Dermis microvascular lymphatic vessel endothelial cell (primary cell): Measurements from ENCODE around the gene RFX2. TPM values are rescaled to one million over a fixed set of nuclear protein-coding genes. Genes with fewer than 3 reads are reported as not detected.

Experiments used
- DNase-seq, 2 donors: peaks; one replicate each; pipeline versions ENCODE4 v3.0.0 to v3.0.0-alpha.2; 2010; ENCODE audit warnings: low read depth in 2 of 2
- total RNA-seq: library from RNA; depleted of rRNA; stranded (reverse); fragments of >200 nt; gene quantifications from 2 replicates; pipeline ENCODE4 v1.2.1, GENCODE V29; 2014

The RFX2 gene
- total RNA-seq, 1 donor from 2014 or later, result 1.3 TPM

DNA sequence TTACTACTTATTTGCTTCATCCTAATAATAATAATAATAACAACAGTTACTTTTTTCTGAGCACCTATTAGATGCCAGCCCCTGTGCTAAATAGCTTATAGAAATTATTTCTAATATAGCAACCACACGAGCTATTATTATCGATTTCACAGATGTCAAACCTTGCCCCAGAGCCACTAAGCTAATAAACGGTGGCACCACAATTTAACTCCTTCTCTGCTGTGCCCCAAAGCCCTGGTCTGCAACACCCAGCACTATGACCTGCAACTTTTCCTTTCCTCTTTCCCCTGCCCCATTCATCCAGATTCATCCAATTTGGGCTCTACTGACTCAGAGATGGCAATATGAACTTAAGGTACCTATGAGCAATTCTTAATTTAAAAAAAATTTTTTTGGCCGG, 6.4 kb downstream of the RFX2 start:
- no peak for DNase-seq

DNA sequence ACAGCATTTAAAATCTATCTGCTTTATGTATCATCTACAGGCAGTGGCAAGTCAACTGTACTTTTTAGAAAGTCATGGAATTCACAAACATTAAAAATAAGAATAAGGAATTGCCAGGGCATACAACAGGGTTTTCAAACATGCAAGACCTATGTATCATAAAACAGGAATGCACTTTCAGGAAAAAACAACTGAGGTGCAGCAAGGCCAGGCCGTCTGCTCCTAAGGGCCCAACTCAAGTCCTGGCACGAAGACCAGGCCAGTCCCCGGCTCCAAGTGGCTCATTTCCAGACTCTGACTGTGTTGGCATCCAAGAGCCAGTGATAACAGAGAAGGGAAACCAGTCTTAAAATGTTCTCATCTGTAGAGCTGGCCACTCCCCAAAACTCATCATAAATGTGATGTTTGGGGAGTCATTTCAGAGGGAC, 7.1 kb downstream of the RFX2 start:
- peak in 1 of 2 donors; percentile 95 for DNase-seq

DNA sequence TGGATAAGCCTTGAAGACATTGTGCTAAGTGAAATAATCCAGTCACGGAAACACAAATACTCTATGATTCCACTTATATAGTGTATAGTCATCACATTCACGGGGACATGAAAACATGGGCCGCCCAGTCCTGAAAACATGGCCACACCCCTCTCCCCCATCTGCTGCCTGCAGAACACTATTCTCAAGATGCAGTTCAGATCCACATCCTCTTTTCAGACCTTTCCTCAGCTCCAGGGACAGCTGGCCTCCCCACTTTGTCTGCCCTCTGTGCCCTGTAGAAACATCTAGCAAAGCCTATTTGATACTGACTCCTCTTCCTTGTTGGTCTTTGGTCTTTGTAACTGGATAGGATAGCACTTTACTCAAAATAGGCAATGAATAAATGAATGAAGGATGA, 8.3 kb downstream of the RFX2 start:
- DNase-seq, result no peak

DNA sequence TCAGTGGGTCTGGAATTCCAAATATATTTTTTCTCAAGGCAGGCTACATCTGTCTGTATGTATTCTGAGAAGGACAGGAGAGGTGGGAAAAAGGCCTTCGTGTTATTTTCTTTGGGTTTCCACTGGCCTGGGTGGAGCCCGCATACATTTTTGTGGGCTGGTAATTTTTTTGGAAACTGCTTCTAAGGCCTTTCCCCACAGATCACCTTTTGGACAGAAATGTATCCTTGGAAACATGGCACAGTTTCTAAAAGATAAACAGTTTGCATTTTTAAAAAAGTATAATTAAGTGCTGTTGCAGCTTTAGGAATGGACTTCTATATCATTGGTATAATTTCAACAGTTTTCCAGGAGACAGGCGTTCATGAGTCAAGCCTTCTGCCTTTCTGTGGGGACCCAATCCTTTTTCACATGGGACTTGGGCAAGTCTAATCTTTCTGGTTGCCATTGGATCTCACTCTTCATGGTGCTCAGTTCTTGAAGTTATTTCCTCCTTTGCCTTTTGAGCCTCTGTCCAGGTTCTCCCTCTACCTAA, 8.9 kb downstream of the RFX2 start:
- no peak for DNase-seq

DNA sequence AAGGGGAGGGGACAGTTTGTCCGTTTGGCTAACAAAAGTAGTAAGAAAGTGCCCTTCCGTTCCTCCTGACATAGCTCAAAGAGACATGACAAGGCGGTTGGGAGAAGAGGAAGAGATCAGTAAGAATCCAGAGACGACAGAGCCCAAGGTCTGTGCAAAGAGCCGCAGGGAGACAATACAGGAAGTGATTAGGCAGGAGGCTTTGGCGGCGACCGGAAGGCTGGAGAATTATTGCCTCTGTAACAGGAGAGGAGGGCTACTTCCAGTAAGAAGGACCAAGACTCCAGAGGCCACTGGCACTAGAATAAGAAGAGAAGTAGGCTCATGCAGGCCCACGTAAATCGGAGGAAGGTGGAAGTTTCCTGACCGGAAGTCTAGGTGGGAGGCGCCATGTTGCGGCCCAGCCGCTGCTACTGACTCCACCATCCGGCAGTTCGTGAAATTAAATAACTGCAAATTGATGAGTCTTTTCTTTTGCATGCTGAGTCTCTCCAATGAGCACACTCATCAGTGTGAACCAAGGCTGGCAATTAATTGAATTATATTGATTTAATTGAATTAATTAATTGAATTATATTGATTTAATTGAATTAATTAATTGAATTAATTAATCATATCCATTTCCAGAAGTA, 9.9 kb downstream of the RFX2 start:
- DNase-seq, result peak in 1 of 2 donors; percentile 73

DNA sequence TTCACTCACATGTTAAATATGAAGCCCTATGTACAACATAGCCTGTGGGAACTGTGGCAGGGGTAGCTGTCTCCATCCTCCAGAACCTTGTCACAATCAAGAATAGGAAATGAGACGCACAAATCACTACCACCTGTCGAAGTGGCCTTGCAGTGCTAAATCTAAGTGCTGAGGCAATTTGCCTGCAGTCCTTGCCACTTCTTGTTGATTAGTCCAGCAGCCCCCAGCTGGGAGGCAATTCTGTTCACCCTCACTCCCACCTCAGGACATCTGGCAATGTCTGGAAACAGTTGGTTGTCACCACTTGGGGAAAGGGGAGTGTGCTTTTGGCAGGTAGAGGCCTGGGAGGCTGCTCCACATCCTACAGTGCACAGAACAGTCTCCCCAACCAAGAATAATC, 10.7 kb downstream of the RFX2 start:
- DNase-seq, result no peak

DNA sequence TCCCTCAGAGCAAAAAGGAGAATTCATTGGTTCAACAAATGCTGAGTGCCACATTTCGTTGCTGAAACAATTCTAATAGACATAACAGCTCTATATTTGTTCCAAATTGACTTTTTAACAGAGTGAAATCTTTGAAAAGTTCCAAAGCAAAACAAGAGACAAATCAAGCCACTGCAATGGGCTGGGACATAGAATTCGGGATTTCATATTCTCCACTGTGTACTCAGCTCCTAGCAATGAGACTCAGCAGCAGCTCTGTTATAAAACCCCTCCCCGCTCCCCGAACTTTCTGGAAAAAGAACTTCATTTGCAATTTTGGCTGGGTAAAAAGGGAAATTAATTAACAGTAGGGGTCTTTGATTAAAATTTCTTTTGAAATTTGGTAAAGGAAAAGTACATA, 11.3 kb downstream of the RFX2 start:
- DNase-seq, result no peak

DNA sequence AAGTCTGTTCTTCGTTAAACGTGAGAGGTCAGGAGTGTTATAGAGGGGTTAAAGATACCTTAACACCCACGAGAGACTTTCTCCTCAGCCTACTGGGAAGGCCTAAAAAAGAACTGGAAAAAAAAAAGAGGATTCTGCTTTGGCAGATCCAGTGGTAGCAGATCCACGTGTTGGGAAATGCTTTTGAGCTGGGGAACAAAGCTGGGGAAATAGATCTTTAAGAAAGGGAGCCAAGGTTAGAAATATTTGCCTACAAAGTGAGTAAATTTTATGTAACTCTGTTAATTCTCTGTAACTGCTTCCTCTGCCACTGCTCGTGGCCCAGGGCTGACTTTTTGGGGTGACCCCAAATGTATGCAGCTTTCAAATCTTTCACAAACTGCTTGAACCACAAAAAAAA, 11.7 kb downstream of the RFX2 start:
- DNase-seq, result no peak

DNA sequence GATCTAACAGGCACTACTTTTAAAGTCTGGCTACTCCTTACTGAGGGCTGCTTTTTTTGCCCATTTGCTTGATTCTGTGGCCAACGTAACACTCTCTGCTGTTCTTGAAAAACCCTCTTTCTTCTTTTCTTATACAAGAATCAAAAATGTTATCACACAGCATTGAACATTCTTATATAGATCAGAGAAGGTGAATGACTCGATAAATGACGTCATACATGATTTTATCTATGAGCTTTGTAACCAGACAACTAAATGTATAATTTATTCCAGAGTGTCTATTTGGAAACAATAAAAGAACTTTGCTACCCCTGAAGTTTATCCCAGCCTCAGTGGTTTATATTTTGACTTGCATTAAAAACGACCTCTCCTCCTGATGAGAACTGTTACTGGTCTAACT, 12.4 kb downstream of the RFX2 start:
- DNase-seq, result no peak

DNA sequence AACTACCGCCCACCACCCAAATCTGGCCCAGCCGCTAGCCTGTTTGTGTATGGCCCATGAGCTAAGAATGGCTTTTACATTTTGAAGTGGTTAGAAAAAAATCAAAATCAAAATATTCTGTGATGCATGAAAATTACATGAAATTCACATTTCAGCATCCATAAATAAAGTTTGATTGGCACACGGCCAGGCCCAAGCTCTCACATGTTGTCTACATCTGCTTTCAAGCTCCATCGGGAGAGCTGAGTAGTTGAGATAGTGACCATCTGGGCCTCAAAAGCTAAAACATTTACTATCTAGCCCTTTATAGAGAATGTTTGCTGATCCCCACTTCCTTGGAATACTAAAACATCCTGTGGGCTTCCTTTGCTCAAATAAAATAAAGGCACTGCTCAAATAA, 14.5 kb downstream of the RFX2 start:
- no peak for DNase-seq

DNA sequence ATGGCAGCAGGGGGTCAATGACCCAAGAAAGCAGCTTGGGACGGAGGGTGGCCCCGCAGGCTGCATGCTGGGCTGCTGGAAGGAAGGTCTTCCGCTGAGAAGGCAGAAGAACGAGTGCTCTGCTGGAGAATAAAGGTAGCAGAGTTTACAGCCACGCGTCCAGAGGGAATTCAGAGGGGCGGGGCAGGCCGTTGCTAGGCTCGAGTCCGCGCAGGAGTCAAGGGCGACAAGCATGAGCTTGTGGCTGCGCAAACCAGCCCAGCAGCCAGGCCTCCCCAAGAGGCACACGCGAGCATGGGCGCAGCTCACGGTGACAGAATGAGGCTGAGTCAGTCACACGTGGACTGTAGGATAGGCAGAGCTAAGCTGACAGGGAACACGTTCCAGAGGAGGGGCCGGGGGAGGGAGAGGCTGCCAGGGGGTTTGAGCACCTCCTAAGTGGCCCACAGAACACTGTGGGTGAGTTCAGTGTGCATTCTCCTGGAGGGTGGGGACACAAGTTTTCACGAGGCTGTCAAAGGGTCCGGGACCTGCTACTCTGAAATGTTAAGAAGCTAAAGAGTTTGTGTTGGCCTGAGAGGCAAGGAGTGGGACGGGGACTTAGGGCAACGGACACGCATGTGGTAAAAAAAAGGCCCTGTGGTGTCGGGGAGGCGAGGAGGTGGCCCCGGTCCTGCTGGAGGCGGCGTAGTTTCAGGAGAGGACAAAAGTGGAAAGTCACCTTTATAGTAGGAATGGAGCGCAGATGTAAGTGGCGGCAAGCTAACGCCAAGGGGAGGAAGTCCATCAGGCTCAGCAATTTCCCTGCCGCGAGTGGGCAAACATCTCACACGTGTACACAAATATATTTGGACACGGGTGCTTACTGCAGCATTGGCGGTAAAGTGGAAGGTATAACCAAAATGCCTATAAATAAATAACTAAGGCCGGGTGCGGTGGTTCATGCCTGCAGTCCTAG, 17.7 kb downstream of the RFX2 start:
- DNase-seq, result peak in 1 of 2 donors; percentile 71

DNA sequence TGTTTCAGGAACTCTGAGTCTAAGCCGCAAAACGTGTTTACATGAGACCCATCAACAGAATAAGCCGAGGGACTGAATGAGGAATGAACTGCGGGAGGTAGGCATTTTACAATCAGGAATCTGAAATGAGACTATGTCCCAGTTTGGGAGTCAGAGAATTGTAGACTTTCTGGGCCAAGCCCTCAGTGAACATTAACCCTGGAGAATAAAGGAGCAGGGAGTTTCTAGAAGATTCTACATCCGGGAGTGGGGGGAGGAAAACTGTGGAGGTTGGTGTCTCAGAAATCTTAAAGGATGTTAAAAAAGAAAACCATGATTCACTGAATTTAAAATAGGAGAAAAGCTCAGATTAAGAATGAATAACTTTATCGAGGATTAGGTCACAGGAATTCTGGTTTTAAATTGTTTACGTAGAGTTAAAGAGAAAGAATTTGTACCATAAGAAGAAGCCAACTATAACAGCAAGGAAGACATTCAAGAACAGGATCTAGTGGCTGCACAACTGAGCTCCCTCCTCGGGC, 18.5 kb downstream of the RFX2 start:
- no peak for DNase-seq

DNA sequence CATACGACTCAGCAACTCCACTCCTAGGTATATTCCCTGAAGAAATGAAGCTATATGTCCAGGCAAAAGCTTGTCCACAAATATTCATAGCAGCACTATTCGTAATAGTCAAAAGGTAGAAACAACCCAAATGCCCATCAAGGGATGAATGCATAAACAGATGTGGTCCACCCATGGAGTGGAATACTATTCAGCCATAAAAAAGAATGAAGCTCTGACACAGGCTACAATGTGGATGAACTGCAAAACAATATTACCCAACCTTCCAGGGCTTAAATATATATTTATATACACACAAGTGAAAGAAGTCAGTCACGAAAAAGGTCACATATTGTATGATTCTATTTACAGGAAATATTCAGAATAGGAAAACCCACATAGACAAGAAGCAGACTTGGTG, 19.7 kb downstream of the RFX2 start:
- DNase-seq, result no peak

DNA sequence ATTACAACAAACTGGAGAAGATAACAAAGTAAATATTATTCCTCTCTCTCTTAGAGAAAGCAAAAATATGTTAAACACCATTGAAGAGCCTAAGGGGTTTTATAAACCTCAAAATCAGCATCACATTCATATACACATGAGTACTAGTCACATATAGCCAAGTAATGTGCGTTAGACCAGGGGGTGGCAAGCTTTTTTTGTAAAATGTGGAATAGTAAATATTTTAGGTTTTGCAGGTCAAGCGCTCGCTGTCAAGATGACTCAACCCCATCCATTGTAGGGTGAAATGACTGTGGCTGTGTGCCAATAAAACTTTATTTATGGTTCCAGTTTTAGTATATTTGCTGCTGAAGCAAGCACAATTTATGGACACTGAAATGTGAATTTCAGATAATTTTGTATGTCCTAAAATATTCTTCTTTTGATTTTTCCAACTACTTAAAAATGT, 21.7 kb downstream of the RFX2 start:
- DNase-seq, result peak in 1 of 2 donors; percentile 76

DNA sequence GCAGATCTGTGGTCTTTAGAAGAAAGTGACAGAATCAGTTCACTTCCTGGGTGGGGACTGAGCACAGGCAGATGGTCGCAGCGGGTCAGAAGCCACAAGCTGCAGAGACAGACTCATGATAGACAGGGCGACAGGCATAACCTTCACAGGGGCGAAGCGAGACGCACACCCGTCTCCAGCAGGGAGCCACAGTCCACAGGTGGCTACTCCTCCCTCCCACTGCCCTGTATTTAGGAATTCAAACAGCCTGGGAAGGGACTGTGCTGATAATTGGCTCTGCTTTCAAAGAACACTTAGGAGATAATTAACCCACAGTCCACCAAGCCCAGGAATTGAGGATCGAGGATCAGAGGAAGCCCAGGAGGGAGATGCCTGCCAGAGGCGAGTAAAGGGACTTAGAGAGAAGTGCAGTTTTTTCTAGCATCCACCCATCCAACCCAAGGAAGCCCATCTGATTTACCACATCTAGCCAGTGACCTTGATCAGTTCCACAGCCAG, 23.2 kb downstream of the RFX2 start:
- DNase-seq, result no peak

DNA sequence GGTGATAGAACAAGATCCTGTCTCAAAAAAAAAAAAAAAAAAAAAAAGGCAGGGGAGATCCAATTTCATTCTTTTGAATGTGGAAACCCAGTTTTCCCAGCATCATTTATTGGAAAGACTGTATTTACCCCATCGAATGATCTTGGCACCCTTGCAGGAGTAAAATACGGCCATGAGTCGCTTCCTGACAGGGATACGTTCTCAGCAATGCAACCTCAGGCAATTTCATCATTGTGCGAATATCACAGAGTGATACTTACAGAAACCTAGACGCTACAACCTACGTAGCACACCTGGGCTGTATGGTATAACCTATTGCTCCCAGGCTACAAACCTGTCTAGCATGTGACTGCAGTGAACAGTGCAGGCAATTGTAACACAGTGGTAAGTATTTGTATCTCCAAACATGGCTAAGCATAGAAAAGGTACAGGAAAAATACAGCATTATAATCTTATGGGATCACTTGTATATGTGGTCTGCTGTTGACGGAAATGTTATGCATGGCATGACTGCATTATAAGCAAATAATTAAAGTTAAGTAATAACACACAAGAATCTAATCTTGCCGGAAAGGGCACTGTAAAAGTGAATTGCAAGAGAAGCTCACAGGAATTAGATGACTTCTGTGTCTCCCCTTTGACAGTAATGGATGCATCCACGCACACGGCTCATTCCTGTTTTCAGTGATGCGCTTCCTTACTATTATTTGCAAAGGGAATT, 24.1 kb downstream of the RFX2 start:
- DNase-seq, result peak in 1 of 2 donors; percentile 75

DNA sequence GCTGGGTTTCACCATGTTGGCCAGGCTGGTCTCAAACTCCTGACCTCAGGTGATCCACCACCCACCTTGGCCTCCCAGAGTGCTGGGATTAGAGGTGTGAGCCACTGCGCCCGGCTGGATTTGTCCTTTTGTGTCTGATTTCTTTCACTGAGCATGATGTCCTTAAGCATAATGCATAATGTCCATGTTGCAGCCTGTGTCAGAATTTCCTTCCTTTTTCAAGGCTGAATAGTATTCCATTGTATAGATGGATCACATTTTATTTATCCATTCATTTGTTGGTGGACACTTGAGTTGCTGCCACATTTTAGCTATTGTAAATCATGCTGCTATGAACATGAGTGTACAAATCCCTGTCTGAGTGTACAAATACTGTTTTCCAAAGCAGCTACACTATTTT, 25.5 kb downstream of the RFX2 start:
- DNase-seq, result no peak

DNA sequence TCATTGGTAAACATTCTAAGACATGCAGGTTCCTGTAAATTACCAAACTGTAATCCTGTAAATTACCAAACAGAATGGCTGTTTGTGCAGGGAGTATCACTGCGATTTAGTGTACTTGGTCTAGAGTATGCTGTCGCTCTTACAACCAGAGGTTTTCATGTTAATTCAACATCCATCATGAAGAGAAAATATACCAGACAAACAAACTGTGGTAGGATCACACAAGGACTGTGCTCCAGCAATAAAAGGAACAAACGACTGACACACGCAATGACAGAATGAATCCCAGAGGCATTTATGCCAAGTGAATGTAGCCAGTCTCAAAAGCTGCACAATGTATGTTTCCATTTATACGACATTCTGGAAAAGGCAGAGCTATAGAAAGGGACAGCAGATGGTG, 31.2 kb downstream of the RFX2 start:
- no peak for DNase-seq

DNA sequence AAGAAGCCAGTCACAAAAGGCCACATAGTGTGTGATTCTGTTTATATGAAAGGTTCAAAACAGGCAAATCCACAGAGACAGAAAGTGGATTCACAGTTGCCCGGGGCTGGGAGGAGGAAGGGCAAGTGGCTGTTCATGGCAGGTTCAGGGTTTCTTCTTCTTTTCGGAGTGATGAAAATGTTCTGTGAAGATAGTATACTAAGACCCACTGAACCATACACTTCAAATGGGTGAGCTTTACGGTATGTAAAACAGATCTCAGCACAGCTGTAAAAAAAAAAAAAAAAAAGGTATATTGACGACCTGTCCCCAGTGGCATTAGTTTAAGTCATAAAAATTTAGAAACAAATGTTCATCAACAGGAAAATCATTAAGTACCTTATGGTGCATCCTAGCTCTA, 32.2 kb downstream of the RFX2 start:
- DNase-seq, result no peak

DNA sequence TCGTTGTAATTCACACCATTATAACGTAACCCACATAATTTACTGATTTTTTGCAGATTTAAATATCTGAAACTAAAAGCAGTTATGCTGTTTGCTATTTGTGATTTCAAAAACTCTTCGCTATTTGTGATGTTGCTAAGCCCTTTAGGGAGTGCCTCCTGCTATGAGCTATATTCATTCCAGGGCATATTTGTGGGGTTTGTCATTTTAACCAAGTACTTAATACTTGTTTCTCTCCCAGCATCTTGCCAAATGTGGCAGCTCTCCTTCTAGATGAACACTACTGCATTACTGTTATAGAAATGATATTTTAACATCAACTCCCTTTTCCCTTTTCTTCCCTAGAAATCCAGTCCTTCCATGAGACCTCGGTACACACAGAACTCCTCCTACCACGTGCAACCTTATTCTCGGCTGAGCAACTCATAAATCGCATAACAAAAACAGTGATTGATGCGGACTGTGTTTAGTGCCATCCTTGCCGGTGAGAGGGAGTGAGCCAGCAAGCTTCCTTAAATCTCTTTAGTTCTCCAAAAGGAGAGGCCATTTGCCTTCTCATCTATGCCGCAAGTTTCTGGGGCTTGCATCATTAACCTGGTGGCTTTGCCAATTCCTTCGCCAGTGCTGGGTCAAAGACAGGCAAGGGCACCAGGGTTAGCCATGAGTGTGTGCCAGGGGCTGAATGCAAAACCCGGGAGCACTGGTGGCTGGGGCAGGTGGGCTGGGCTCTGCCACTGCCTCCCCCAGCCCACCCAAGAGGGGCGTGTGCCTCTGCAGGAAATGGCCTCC, 33.4 kb downstream of the RFX2 start:
- no peak for DNase-seq

DNA sequence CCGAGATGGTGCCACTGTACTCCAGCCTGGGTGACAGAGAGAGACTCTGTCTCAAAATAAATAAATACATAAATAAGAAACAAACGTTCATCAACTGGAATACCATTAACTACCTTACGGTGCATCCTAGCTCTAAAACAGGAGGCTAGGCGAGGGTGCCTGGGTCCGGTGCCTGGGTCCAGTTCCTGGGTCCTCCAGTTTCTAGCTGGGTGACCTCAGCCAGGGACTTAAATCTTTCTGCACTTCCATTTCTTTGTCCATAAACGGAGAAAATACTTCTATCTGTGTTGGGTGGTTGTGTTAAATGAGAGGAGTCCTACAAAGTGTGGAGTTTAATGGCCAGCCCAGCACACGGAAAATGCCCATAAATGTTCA, 34.0 kb downstream of the RFX2 start:
- DNase-seq, result no peak
